Neural cell (in vitro differentiated cells): Measurements from ENCODE around the gene NOP9.

ENCODE experiments used
- EP300 ChIP-seq: fragments of 450-650 bp; conservative IDR thresholded peaks from 2 replicates; pipeline ENCODE4 v1.6.1; 2014; ENCODE audit warnings: antibody characterized with exemption, mild to moderate bottlenecking, moderate library complexity; ENCODE audit not compliant: poor library complexity, severe bottlenecking
- EZH2 ChIP-seq: fragments of 200-600, 300-800 bp; shearing (Covaris generic), sonication (generic); IDR thresholded peaks from 2 replicates; pipeline ENCODE4 v1.6.1; 2014; ENCODE audit warnings: antibody characterized with exemption, low read length, borderline replicate concordance, mild to moderate bottlenecking; ENCODE audit not compliant: insufficient read depth, poor library complexity, severe bottlenecking
- POLR2AphosphoS5 ChIP-seq: IDR thresholded peaks from 2 replicates; pipeline ENCODE4 v1.6.1; 2012
- SMC3 ChIP-seq: fragments of 450-650 bp; conservative IDR thresholded peaks from 2 replicates; pipeline ENCODE4 v1.6.1; 2014; ENCODE audit warnings: antibody characterized with exemption, mild to moderate bottlenecking, moderate library complexity; ENCODE audit not compliant: poor library complexity

DNA sequence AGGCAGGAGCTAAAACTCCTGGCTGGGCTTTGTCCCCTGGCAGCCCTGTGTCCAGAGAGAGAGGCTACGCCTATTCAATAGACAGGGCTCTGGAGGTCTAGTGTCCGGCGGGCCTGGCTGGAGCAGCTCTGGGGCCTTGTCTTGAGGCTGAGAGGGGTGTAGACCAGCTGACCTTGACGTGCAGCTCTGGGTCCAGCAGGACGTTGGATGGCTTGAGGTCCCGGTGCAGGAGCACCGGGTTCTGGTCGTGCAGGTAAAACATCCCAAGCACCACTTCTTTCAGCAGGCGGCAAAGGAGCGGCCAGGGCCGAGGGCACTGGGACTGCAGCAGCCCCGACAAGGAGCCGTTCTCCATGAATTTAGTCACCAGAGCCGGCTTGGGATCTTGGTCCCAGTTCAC is 39.2 kb downstream of the NOP9 start:
- TF ChIP-seq SMC3 = no peak
- TF ChIP-seq POLR2AphosphoS5 = no peak
- no peak for TF ChIP-seq EP300
- TF ChIP-seq EZH2 = no peak
